Measurements from ENCODE around the gene ZBTB18.

Gene ZBTB18

GRCh38 chr1:244089561-244089960 lies 38.5 kb downstream of the ZBTB18 start:
- Histone ChIP-seq H3K79me2 (ENCODE audit: control insufficient read depth, insufficient read depth, low read length, unreplicated experiment) (no peaks in the 10 kb centered on the region), H3K4me3 (ENCODE audit: low read depth, low read length) (no peak overlapping the region), H3K36me3 (ENCODE audit: insufficient read depth, low read length) (no peaks in the 10 kb centered on the region), H2AFZ (ENCODE audit: low read length, unreplicated experiment) (no peak overlapping the region), H3K4me1 (ENCODE audit: control insufficient read depth, insufficient read depth, low read length, unreplicated experiment) (peaks cover 7% of the 10 kb centered on the region), H3K27ac (ENCODE audit: low read depth, low read length) (no peak overlapping the region), H3K27me3 (ENCODE audit: insufficient read depth, low read length) (peaks cover 21% of the 10 kb centered on the region)

- Histone ChIP-seq H3K4me3 (ENCODE audit: low read depth, low read length) (no peak overlapping the region), H3K36me3 (ENCODE audit: insufficient read depth, low read length) (no peaks in the 10 kb centered on the region), H3K4me1 (ENCODE audit: control insufficient read depth, insufficient read depth, low read length, unreplicated experiment) (peaks cover 7% of the 10 kb centered on the region), H3K79me2 (ENCODE audit: control insufficient read depth, insufficient read depth, low read length, unreplicated experiment) (no peaks in the 10 kb centered on the region), H3K27ac (ENCODE audit: low read depth, low read length) (no peak overlapping the region), H3K27me3 (ENCODE audit: insufficient read depth, low read length) (peaks cover 12% of the 10 kb centered on the region; the same call in 1 of the 2 replicates), H2AFZ (ENCODE audit: low read length, unreplicated experiment) (no peak overlapping the region)
These were observed 39.6 kb downstream of the ZBTB18 start for GRCh38 chr1:244090645-244091044.

- H3K4me3 ChIP-seq (ENCODE audit: low read depth, low read length) = no peak overlapping the region
- H2AFZ ChIP-seq (ENCODE audit: low read length, unreplicated experiment) = no peak overlapping the region
- H3K27me3 ChIP-seq (ENCODE audit: insufficient read depth, low read length) = peaks cover 16% of the 10 kb centered on the region; the same call in 1 of the 2 replicates
- H3K36me3 ChIP-seq (ENCODE audit: insufficient read depth, low read length) = no peaks in the 10 kb centered on the region
- no peaks in the 10 kb centered on the region for H3K79me2 ChIP-seq (ENCODE audit: control insufficient read depth, insufficient read depth, low read length, unreplicated experiment)
- peaks cover 7% of the 10 kb centered on the region for H3K4me1 ChIP-seq (ENCODE audit: control insufficient read depth, insufficient read depth, low read length, unreplicated experiment)
- H3K27ac ChIP-seq (ENCODE audit: low read depth, low read length) = no peak overlapping the region
These were observed 41.3 kb downstream of the ZBTB18 start for GRCh38 chr1:244092293-244092963.

GRCh38 chr1:244092964-244093638 lies 42.0 kb downstream of the ZBTB18 start:
- no peak overlapping the region for H2AFZ ChIP-seq (ENCODE audit: low read length, unreplicated experiment)
- H3K4me1 ChIP-seq (ENCODE audit: control insufficient read depth, insufficient read depth, low read length, unreplicated experiment) = peaks cover 7% of the 10 kb centered on the region
- no peak overlapping the region for H3K27ac ChIP-seq (ENCODE audit: low read depth, low read length)
- no peak overlapping the region for H3K4me3 ChIP-seq (ENCODE audit: low read depth, low read length)
- H3K27me3 ChIP-seq (ENCODE audit: insufficient read depth, low read length) = peaks cover 22% of the 10 kb centered on the region; the same call in 1 of the 2 replicates
- H3K79me2 ChIP-seq (ENCODE audit: control insufficient read depth, insufficient read depth, low read length, unreplicated experiment) = no peaks in the 10 kb centered on the region
- no peaks in the 10 kb centered on the region for H3K36me3 ChIP-seq (ENCODE audit: insufficient read depth, low read length)

GRCh38 chr1:244094880-244095528 lies 43.9 kb downstream of the ZBTB18 start:
- no peaks in the 10 kb centered on the region for H3K36me3 ChIP-seq (ENCODE audit: insufficient read depth, low read length)
- H3K27me3 ChIP-seq (ENCODE audit: insufficient read depth, low read length) = peaks cover 28% of the 10 kb centered on the region; the same call in 1 of the 2 replicates
- H2AFZ ChIP-seq (ENCODE audit: low read length, unreplicated experiment) = no peak overlapping the region
- H3K4me1 ChIP-seq (ENCODE audit: control insufficient read depth, insufficient read depth, low read length, unreplicated experiment) = peaks cover 7% of the 10 kb centered on the region
- H3K4me3 ChIP-seq (ENCODE audit: low read depth, low read length) = no peak overlapping the region
- no peak overlapping the region for H3K27ac ChIP-seq (ENCODE audit: low read depth, low read length)
- H3K79me2 ChIP-seq (ENCODE audit: control insufficient read depth, insufficient read depth, low read length, unreplicated experiment) = no peaks in the 10 kb centered on the region

GRCh38 chr1:244095529-244095911 lies 44.4 kb downstream of the ZBTB18 start:
- Histone ChIP-seq H3K4me3 (ENCODE audit: low read depth, low read length) (no peak overlapping the region), H3K27me3 (ENCODE audit: insufficient read depth, low read length) (peaks cover 27% of the 10 kb centered on the region; the same call in 1 of the 2 replicates), H2AFZ (ENCODE audit: low read length, unreplicated experiment) (no peak overlapping the region), H3K79me2 (ENCODE audit: control insufficient read depth, insufficient read depth, low read length, unreplicated experiment) (no peaks in the 10 kb centered on the region), H3K27ac (ENCODE audit: low read depth, low read length) (no peak overlapping the region), H3K36me3 (ENCODE audit: insufficient read depth, low read length) (no peaks in the 10 kb centered on the region), H3K4me1 (ENCODE audit: control insufficient read depth, insufficient read depth, low read length, unreplicated experiment) (peaks cover 7% of the 10 kb centered on the region)

GRCh38 chr1:244096066-244096610 lies 45.1 kb downstream of the ZBTB18 start:
- Histone ChIP-seq H3K79me2 (ENCODE audit: control insufficient read depth, insufficient read depth, low read length, unreplicated experiment) (no peaks in the 10 kb centered on the region), H2AFZ (ENCODE audit: low read length, unreplicated experiment) (no peak overlapping the region), H3K4me1 (ENCODE audit: control insufficient read depth, insufficient read depth, low read length, unreplicated experiment) (peaks cover 7% of the 10 kb centered on the region), H3K27me3 (ENCODE audit: insufficient read depth, low read length) (peaks cover 27% of the 10 kb centered on the region; the same call in 1 of the 2 replicates), H3K4me3 (ENCODE audit: low read depth, low read length) (no peak overlapping the region), H3K36me3 (ENCODE audit: insufficient read depth, low read length) (no peaks in the 10 kb centered on the region), H3K27ac (ENCODE audit: low read depth, low read length) (no peak overlapping the region)

- H3K4me1 ChIP-seq (ENCODE audit: control insufficient read depth, insufficient read depth, low read length, unreplicated experiment) = peaks cover 7% of the 10 kb centered on the region
- H2AFZ ChIP-seq (ENCODE audit: low read length, unreplicated experiment) = no peak overlapping the region
- no peaks in the 10 kb centered on the region for H3K36me3 ChIP-seq (ENCODE audit: insufficient read depth, low read length)
- no peak overlapping the region for H3K4me3 ChIP-seq (ENCODE audit: low read depth, low read length)
- no peaks in the 10 kb centered on the region for H3K79me2 ChIP-seq (ENCODE audit: control insufficient read depth, insufficient read depth, low read length, unreplicated experiment)
- peaks cover 27% of the 10 kb centered on the region; the same call in 1 of the 2 replicates for H3K27me3 ChIP-seq (ENCODE audit: insufficient read depth, low read length)
- no peak overlapping the region for H3K27ac ChIP-seq (ENCODE audit: low read depth, low read length)
These were observed 45.6 kb downstream of the ZBTB18 start for GRCh38 chr1:244096691-244097090.

GRCh38 chr1:244097523-244098405 lies 46.7 kb downstream of the ZBTB18 start:
- no peak overlapping the region for H3K27ac ChIP-seq (ENCODE audit: low read depth, low read length)
- no peak overlapping the region for H2AFZ ChIP-seq (ENCODE audit: low read length, unreplicated experiment)
- H3K36me3 ChIP-seq (ENCODE audit: insufficient read depth, low read length) = no peaks in the 10 kb centered on the region
- no peak overlapping the region for H3K4me3 ChIP-seq (ENCODE audit: low read depth, low read length)
- no peaks in the 10 kb centered on the region for H3K4me1 ChIP-seq (ENCODE audit: control insufficient read depth, insufficient read depth, low read length, unreplicated experiment)
- H3K27me3 ChIP-seq (ENCODE audit: insufficient read depth, low read length) = peaks cover 27% of the 10 kb centered on the region; the same call in 1 of the 2 replicates
- no peaks in the 10 kb centered on the region for H3K79me2 ChIP-seq (ENCODE audit: control insufficient read depth, insufficient read depth, low read length, unreplicated experiment)
